ENCODE results near the gene DUSP1.
A peak's percentile ranks its signal among the peaks of the same experiment; 100 is the strongest.

The DUSP1 gene

DNA sequence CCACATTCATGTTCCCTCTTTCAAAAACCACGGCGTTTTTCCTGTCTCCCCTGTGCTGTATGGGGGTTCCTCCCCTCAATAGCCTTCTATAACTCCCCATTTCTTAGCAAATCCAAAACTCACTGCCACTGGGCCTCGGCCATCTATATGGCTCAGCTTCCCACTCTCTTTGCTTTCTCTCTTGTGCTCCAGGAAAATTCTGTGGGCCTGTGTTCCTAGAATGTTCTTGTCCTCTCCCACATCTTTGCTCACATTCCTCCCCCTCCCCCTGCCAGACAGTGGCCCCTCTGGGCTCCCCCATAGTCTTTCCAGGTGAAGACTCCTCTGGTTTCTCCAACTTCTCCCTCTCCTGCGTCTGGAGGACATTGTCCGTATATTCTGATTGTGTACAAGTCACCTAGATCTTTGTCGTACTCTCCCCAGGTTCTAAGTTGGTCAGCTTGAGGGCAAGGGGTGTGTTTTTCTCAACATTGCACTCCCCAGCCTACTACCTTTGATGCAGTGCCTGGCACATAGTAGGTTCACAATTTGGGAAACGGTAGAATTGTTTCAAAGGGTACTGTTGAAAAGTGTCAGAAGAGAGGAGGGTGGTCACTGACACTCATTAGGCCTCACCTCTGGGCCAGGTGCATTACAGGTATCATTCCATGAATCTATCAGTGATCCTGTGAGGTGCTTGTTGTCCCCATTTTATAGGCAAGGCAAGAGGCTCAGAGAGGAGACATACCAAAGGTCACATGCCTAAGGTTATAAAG is 3.7 kb upstream of the DUSP1 start:
- TF ChIP-seq, protein P1, sequence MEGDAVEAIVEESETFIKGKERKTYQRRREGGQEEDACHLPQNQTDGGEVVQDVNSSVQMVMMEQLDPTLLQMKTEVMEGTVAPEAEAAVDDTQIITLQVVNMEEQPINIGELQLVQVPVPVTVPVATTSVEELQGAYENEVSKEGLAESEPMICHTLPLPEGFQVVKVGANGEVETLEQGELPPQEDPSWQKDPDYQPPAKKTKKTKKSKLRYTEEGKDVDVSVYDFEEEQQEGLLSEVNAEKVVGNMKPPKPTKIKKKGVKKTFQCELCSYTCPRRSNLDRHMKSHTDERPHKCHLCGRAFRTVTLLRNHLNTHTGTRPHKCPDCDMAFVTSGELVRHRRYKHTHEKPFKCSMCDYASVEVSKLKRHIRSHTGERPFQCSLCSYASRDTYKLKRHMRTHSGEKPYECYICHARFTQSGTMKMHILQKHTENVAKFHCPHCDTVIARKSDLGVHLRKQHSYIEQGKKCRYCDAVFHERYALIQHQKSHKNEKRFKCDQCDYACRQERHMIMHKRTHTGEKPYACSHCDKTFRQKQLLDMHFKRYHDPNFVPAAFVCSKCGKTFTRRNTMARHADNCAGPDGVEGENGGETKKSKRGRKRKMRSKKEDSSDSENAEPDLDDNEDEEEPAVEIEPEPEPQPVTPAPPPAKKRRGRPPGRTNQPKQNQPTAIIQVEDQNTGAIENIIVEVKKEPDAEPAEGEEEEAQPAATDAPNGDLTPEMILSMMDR (IDR thresholded peaks at IDR 0.05; ENCODE audit: borderline replicate concordance, insufficient read depth, low read depth, low read length) = no peak

DNA sequence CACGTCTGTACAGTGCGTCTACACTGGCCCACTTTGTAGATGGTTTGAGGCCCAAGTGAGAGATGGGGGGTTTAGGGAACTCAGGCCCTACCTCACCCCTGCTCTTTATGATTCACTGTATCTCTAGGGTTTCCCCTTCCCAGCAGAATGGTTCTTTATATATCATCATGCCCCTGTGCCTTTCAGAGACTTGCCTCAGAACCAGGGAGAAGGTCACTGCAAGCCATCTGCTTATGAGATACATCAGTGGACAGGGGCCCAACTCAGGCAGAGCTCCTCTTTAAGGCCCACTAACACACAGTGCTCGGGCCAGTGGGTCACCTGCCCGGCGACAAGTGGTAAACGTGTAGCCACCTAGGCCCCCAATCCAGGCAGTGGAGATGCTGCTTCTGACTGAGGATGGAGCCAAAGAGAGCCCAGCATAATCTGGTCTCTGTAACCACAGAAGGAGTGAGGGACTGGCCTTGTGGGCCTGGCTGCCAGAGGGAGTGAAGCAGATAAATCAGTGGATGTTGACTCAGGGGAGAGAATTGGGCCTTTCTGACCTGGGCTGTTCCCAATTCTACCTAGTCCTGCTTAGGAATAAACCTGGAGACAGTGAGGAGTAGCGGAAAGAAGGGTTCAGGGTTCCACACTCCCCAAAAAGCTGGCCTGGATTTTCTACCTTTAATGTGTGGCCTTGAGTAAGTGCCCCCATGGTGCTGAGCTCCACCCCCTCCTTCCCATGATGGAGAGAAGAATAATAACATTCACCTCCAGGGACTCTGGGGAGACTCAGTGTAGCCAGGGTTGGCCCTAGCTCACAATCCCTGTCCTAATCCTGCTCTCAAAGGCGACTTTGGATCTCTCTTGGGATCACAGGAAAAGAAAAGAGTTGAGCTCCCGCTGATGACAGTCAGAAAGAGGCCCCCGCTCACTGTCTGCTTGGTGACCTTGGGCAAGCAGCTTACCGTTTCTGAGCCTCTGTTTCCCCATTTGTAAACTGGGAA is 2.8 kb upstream of the DUSP1 start:
- TF ChIP-seq, protein P1 (IDR thresholded peaks at IDR 0.05; ENCODE audit: borderline replicate concordance, insufficient read depth, low read depth, low read length) = no peak
- H3K4me3 ChIP-seq (ENCODE audit: low read depth, low read length) = no peak overlapping the region

More for the DNA sequence above, 3.7 kb upstream of the DUSP1 start:
- H3K4me3 ChIP-seq (ENCODE audit: low read depth, low read length) = no peak overlapping the region

DNA sequence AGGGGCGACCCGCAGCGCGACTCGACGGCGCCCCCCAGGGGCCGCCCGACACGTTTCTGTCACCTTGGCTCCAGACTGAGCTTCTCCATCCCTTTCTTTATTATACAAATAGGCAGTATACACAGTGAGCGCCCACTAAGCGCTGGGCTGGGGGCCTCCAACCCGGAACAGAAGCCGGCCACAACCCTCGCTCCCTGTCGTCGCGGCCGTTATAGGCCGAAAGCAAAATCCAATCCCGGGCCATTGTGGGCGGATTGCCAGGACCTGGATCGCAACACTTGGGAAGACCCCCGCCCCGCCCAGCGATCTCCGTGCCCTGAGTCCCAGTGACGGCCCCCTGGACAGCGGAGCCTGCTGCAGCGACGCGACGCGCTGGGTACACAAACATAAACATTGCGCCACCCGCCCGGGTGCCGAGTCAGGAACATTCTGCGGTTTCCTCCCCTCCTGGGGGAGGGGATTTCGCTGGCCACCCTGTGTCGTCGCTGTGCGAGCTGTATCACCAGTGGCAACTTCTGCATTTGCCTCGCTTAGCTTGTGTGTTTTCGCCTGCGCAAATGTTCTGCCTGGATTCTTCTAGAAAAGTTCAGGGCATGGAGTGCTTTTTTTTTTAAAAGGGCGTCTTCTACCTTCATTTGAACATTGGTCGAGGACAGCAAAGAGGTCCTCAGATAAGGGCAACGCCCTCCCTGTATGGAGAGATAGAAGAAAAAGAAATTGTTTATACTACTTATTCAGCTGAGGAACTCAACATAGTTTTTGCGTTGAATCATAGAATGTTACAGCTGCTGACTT is 1.3 kb upstream of the DUSP1 start:
- TF ChIP-seq, protein P1 (IDR thresholded peaks at IDR 0.05; ENCODE audit: borderline replicate concordance, insufficient read depth, low read depth, low read length) = peak; percentile 96
- H3K4me3 ChIP-seq (ENCODE audit: low read depth, low read length) = peak overlapping the region; percentile 90

DNA sequence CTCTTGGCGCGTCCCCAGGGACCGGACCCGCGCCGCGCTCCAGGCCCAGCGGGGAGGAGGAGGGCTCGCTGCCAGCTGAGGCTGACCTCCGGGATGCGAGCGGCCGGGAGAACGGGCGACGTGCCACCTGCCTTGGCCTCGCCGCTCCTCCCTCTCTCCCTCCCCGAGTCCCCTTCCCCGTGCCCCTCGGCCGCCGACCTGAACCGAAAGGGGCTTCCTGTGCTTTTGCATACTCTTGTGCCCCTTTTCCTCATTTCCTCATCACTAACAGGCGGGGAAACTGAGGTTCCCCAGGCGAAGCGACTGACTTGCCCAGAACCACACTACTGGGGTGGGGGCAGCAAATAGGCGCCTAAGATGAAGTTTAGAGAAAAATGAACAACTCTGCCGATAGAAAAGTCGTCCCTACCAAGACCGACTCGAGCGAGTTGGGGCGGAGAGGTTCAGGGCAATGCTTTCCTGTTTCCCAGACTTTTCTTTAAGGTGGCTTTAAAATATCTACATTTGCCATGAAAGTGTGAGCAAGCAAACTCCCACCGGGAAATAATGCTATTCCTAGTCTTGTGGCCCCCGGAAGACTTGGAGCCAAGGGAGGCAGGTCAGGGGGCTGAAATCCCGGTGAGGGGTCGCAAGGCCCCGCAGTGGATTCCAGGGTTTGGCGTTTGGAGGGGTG is 580 bp upstream of the DUSP1 start:
- H3K4me3 ChIP-seq (ENCODE audit: low read depth, low read length) = peak overlapping the region; percentile 90
- TF ChIP-seq, protein P1 (IDR thresholded peaks at IDR 0.05; ENCODE audit: borderline replicate concordance, insufficient read depth, low read depth, low read length) = no peak

DNA sequence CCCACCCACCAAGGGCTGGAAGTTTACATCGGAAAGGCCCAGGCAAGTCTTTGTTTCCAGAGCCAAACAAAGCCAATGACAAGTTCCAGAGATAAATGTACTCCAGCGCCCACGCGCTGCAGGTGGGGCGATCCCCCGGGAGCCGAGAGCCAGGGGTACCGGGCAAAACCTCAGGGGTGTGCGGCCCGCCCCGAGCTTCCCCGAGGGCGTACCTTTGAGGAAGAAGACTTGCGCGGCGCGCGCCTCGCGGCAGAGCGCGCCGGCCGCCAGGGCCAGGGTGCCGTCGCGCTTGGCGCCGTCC is 671 bp downstream of the DUSP1 start:
- H3K4me3 ChIP-seq (ENCODE audit: low read depth, low read length) = peak overlapping the region; percentile 90
- TF ChIP-seq, protein P1 (IDR thresholded peaks at IDR 0.05; ENCODE audit: borderline replicate concordance, insufficient read depth, low read depth, low read length) = no peak

DNA sequence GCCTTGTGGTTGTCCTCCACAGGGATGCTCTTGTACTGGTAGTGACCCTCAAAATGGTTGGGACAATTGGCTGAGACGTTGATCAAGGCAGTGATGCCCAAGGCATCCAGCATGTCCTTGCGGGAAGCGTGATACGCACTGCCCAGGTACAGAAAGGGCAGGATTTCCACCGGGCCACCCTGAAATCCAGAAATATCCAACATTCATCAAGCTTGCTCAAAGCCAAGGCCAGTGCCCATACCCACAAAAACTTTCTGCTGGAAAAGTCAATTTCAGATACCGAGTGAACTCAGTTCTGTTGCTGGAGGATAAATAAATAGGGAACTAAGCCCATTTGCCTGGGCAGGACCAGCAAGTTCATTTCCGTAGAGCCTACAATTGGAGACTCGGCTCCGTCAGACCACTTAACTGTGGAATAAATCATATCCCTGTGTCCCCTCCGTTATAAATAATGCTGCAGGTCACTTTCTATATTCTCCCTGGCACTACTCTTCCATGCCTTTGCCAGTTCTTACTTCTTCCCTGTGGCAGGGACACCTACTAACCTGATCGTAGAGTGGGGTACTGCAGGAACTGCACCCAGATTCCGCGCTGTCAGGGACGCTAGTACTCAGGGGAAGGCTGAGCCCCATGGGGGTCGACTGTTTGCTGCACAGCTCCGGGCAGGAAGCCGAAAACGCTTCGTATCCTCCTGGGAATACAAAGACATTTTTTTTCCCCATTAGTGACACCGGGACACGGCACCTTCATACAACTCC is 1.2 kb downstream of the DUSP1 start:
- TF ChIP-seq, protein P1 (IDR thresholded peaks at IDR 0.05; ENCODE audit: borderline replicate concordance, insufficient read depth, low read depth, low read length) = no peak
- peak overlapping the region; percentile 90 for H3K4me3 ChIP-seq (ENCODE audit: low read depth, low read length)

Measured in GM12875 (cell line).